HG02970 (cell line): ENCODE data around the gene GALNT6.
"Not testable (repeated sequence)": the region's sequence is repeated elsewhere in the genome, so short reads cannot be mapped to it uniquely, and the experiment has no call there.

ENCODE experiments used
- ATAC-seq: cut with Tn5 transposase; IDR thresholded peaks from one replicate; pipeline ENCODE4 v1.9.1; 2021; ENCODE audit warnings: mild to moderate bottlenecking, moderate library complexity, moderate number of reproducible peaks; ENCODE audit not compliant: unreplicated experiment, low FRiP score

GALNT6 gene

GRCh38 chr12:51326698-51327439 is 64.3 kb downstream of the GALNT6 start:
- ATAC-seq, result no peak

GRCh38 chr12:51324953-51325352 is 66.3 kb downstream of the GALNT6 start:
- no peak for ATAC-seq

- no peak for ATAC-seq
Observed at GRCh38 chr12:51323966-51324895, 67.0 kb downstream of the GALNT6 start, which contains the start of gene BIN2. Gene BIN2, minus strand, starts transcription at chr12:51324174. Its CDS starts 72 bp downstream, at chr12:51324102.

- no peak for ATAC-seq
Observed at GRCh38 chr12:51323317-51323960, 67.8 kb downstream of the GALNT6 start.

- ATAC-seq, result no peak
Observed at GRCh38 chr12:51322452-51322851, 68.8 kb downstream of the GALNT6 start.

GRCh38 chr12:51321882-51322281 is 69.3 kb downstream of the GALNT6 start:
- no peak for ATAC-seq

GRCh38 chr12:51320695-51321320 is 70.4 kb downstream of the GALNT6 start:
- ATAC-seq, result no peak

GRCh38 chr12:51320311-51320694 is 70.9 kb downstream of the GALNT6 start:
- no peak for ATAC-seq

- ATAC-seq, result no peak
Observed at GRCh38 chr12:51318846-51319599, 72.2 kb downstream of the GALNT6 start.

- not testable (repeated sequence) for ATAC-seq
Observed at GRCh38 chr12:51318057-51318806, 73.0 kb downstream of the GALNT6 start.

GRCh38 chr12:51311389-51311788 is 79.8 kb downstream of the GALNT6 start:
- ATAC-seq, result no peak

GRCh38 chr12:51307655-51308593 is 83.3 kb downstream of the GALNT6 start:
- ATAC-seq, result no peak

GRCh38 chr12:51306507-51306906 is 84.7 kb downstream of the GALNT6 start:
- no peak for ATAC-seq
